OCI-LY7 (cell line): ENCODE measurements around the gene ATF7.

ENCODE experiments used
- CTCF ChIP-seq: fragments of 200-600 bp; sonication (generic); conservative IDR thresholded peaks from 2 replicates; pipeline ENCODE4 v1.5.1; 2014; ENCODE audit warnings: mild to moderate bottlenecking, antibody characterized with exemption, low read length, moderate library complexity, mixed read lengths
- EZH2phosphoT487 ChIP-seq: fragments of 200-600 bp; sonication (generic); IDR thresholded peaks from 2 replicates; pipeline ENCODE4 v1.6.1; 2018; ENCODE audit warnings: low read depth, borderline replicate concordance, mild to moderate bottlenecking, mixed run types, antibody characterized with exemption, low read length, moderate library complexity, mixed read lengths

DNA sequence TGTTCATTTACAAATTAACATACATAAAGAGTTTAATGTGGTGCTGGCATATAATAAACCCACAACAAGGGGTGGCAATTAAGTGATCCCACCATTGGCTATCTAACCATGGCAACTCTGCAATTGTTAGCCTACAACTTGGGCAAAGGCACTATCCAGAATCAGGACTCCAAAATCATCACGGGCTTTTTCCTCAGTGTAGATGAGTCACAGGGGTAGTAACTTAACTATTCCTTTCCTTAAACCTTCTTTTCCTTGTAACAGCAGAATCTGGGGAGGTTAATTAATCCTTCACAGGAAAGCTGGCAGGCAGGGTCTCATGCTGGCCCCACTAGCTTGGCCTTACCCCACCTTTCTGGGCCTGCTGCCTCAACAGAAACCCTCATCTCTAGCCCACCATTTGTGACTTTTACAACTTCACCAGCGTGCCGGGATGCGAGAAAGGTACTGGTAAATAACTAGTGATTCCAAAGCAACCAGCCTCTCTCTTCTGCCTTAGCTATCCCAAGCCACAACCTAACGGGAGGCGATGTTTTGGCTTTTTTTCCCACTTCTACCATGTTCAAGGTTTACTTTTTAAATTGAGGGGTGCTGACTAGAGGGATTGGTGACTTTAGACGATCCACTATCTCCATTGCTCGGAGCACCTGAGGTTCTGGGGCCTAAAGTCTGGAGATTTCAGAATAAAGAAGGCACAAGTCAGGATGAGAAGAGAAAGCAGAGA, 49.0 kb upstream of the ATF7 start:
- TF ChIP-seq CTCF (no peak), EZH2phosphoT487 (no peak)
